Esophagus mucosa (tissue), 1 donor: ENCODE measurements around the gene MAST4. TPM values are rescaled to one million over a fixed set of nuclear protein-coding genes. Genes with fewer than 3 reads are reported as not detected.
"Not testable (repeated sequence)": the region's sequence is repeated elsewhere in the genome, so short reads cannot be mapped to it uniquely, and the experiment has no call there.

Experiments used
- ATAC-seq: fragments of 200-7000 bp; cut with Tn5 transposase; one replicate; pipeline ENCODE4 v1.9.1; 2020
- total RNA-seq: library from RNA; stranded (reverse); gene quantifications from one replicate; pipeline ENCODE4 v1.2.4, GENCODE V29; 2023
- donor health status: DM: yes; HTN: yes; CAD: no.

Gene MAST4
- total RNA-seq, 1 donor from 2014 or later: 106 TPM

GRCh38 chr5:67095346-67096171 lies 499.4 kb downstream of the MAST4 start:
- ATAC-seq: peak; percentile 70

- ATAC-seq: no peak
Measured at GRCh38 chr5:67098656-67099055, 502.5 kb downstream of the MAST4 start.

- no peak for ATAC-seq
Measured at GRCh38 chr5:67100301-67100700, 504.1 kb downstream of the MAST4 start.

GRCh38 chr5:67102708-67103107 lies 506.5 kb downstream of the MAST4 start:
- peak; percentile 44 for ATAC-seq

GRCh38 chr5:67104859-67105258 lies 508.7 kb downstream of the MAST4 start:
- no peak for ATAC-seq

GRCh38 chr5:67105270-67105669 lies 509.1 kb downstream of the MAST4 start:
- ATAC-seq: no peak

- ATAC-seq: no peak
Measured at GRCh38 chr5:67106626-67107342, 510.6 kb downstream of the MAST4 start.

- no peak for ATAC-seq
Measured at GRCh38 chr5:67111779-67112178, 515.6 kb downstream of the MAST4 start.

- no peak for ATAC-seq
Measured at GRCh38 chr5:67115246-67115645, 519.1 kb downstream of the MAST4 start.

GRCh38 chr5:67115817-67116216 lies 519.6 kb downstream of the MAST4 start:
- ATAC-seq: no peak

- ATAC-seq: no peak
Measured at GRCh38 chr5:67118050-67118620, 521.9 kb downstream of the MAST4 start.

GRCh38 chr5:67119010-67119409 lies 522.8 kb downstream of the MAST4 start:
- ATAC-seq: peak; percentile 17

- no peak for ATAC-seq
Measured at GRCh38 chr5:67120032-67120431, 523.8 kb downstream of the MAST4 start.

- peak; percentile 33 for ATAC-seq
Measured at GRCh38 chr5:67123819-67124218, 527.6 kb downstream of the MAST4 start.

GRCh38 chr5:67124556-67124955 lies 528.4 kb downstream of the MAST4 start:
- no peak for ATAC-seq

GRCh38 chr5:67127347-67127895 lies 531.2 kb downstream of the MAST4 start:
- not testable (repeated sequence) for ATAC-seq

- no peak for ATAC-seq
Measured at GRCh38 chr5:67129768-67130167, 533.6 kb downstream of the MAST4 start.

- ATAC-seq: no peak
Measured at GRCh38 chr5:67133217-67133616, 537.0 kb downstream of the MAST4 start.

- no peak for ATAC-seq
Measured at GRCh38 chr5:67133776-67134175, 537.6 kb downstream of the MAST4 start.

- ATAC-seq: no peak
Measured at GRCh38 chr5:67135381-67135984, 539.3 kb downstream of the MAST4 start.

GRCh38 chr5:67139030-67139429 lies 542.8 kb downstream of the MAST4 start:
- ATAC-seq: no peak

- ATAC-seq: no peak
Measured at GRCh38 chr5:67140413-67140812, 544.2 kb downstream of the MAST4 start.

- no peak for ATAC-seq
Measured at GRCh38 chr5:67141644-67142043, 545.5 kb downstream of the MAST4 start.
